Heart left ventricle (tissue), 13 donors: ENCODE results near the gene RHBDD2.

Experiments
- POLR2A ChIP-seq, 2 donors: fragments of 450-650 bp; IDR thresholded peaks; one replicate each; pipeline ENCODE4 v1.6.1; 2017; ENCODE audit warnings: antibody characterized with exemption in 2 of 2, mild to moderate bottlenecking in 2 of 2, moderate library complexity in 2 of 2
- TF ChIP-seq, protein P1 (sequence below), 12 donors: fragments of 200-600 bp; sonication (generic) in 4 of 12; IDR thresholded peaks; one replicate each; pipeline versions ENCODE4 v1.5.0 to v1.8.0; 2018 to 2022; ENCODE audit warnings: antibody characterized with exemption in 12 of 12, mild to moderate bottlenecking in 5 of 12
- donor health status: ischemic (EF 13 %, LVEDD 7.1; RV severe dilation, severe dysfunction).
- donor health status: DM: no; HTN: yes; CAD: no.
- donor health status: DM: no; HTN: no; CAD: no.
- donor health status: ischemic (EF 25% LVEDD 6.9; RV normal size, moderate dysfunction).
- donor health status: ischemic (EF 25% LVEDD 5.7; RV mildly dilated, moderate dysfunction).
- donor health status: ischemic (EF 35%, LVEDD 5.7; RV mildly dilated, moderate dysfunction).
- donor health status: nonischemic (EF 11% LVEDD 7.7; RV severe dilation, severe dysfunction).
- donor health status: DM: yes; HTN: yes; CAD: no.
- donor health status: PGD.
- donor health status: ischemic (EF 29% LVEDD 5.4; RV normal size, mild dysfunction).
- donor health status: nonischemic (EF 23%, LVEDD 6.1; RV moderate dilation, normal function).

DNA sequence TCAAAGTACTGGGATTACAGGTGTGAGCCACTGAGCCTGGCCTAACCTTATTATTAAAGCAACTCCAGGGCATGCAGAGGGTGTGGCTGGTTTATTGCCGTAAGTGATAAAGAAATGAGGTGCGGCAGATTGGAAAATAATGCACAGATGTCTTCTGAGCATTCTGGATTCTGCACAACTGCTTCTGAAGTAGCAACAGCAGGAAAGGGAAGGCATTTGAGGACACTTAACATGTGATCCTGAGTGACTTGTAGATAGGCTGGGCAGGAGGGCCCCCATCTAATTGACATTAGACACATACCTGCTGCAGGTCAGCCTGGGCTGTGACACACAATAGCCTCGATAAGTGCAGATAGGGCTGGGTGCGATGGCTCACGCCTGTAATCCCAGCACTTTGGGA, 5.6 kb downstream of the RHBDD2 start:
- TF ChIP-seq, protein P1, sequence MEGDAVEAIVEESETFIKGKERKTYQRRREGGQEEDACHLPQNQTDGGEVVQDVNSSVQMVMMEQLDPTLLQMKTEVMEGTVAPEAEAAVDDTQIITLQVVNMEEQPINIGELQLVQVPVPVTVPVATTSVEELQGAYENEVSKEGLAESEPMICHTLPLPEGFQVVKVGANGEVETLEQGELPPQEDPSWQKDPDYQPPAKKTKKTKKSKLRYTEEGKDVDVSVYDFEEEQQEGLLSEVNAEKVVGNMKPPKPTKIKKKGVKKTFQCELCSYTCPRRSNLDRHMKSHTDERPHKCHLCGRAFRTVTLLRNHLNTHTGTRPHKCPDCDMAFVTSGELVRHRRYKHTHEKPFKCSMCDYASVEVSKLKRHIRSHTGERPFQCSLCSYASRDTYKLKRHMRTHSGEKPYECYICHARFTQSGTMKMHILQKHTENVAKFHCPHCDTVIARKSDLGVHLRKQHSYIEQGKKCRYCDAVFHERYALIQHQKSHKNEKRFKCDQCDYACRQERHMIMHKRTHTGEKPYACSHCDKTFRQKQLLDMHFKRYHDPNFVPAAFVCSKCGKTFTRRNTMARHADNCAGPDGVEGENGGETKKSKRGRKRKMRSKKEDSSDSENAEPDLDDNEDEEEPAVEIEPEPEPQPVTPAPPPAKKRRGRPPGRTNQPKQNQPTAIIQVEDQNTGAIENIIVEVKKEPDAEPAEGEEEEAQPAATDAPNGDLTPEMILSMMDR (IDR thresholded peaks at IDR 0.05), result no peak
- no peak for TF ChIP-seq POLR2A (IDR thresholded peaks at IDR 0.05)
